ENCODE data around the gene NSD1.
"Not testable (repeated sequence)": the region's sequence is repeated elsewhere in the genome, so short reads cannot be mapped to it uniquely, and the experiment has no call there.

Gene NSD1

GRCh38 chr5:177176175-177176711 lies 42.7 kb downstream of the NSD1 start:
- no peak overlapping the region for H3K27ac ChIP-seq (ENCODE audit: low read depth, low read length)
- H3F3A ChIP-seq (ENCODE audit: control insufficient read depth, insufficient read depth) = 0 out of 2 replicates have a peak, but pooled peaks cover 11% of the 10 kb centered on the region
- peak overlapping the region; percentile 42 for H3K4me2 ChIP-seq (ENCODE audit: low read length)
- no peak for TF ChIP-seq CTCF (IDR thresholded peaks at IDR 0.05; ENCODE audit: low read depth, low read length, poor library complexity, severe bottlenecking)
- no peak for TF ChIP-seq EZH2phosphoT487 (IDR thresholded peaks at IDR 0.05; ENCODE audit: borderline replicate concordance, low read length)
- peaks cover 43% of the 10 kb centered on the region for H3K36me3 ChIP-seq (ENCODE audit: control insufficient read depth, low read length)
- H3K4me3 ChIP-seq (ENCODE audit: low read length) = no peak overlapping the region
- H3K9me3 ChIP-seq (ENCODE audit: control insufficient read depth, insufficient read depth, low read length) = no peaks in the 10 kb centered on the region
- no peaks in the 10 kb centered on the region for H3K27me3 ChIP-seq (ENCODE audit: control insufficient read depth, low read length)
- H4K20me1 ChIP-seq (ENCODE audit: control insufficient read depth, insufficient read depth, low read depth, low read length) = peaks cover 3% of the 10 kb centered on the region; the same call in 1 of the 2 replicates
- peaks cover 93% of the 10 kb centered on the region for H3K79me2 ChIP-seq (ENCODE audit: control insufficient read depth, low read length)
- H3K4me1 ChIP-seq (ENCODE audit: control insufficient read depth, low read length) = peaks cover 64% of the 10 kb centered on the region
- no peaks in the 10 kb centered on the region for H3K9me2 ChIP-seq (replicated peaks; ENCODE audit: control insufficient read depth, low read length)

- H3K9me3 ChIP-seq (ENCODE audit: control insufficient read depth, insufficient read depth, low read length); H3K4me3 ChIP-seq (ENCODE audit: low read length); H4K20me1 ChIP-seq (ENCODE audit: control insufficient read depth, insufficient read depth, low read depth, low read length); H3K9me2 ChIP-seq (replicated peaks; ENCODE audit: control insufficient read depth, low read length); H3K27me3 ChIP-seq (ENCODE audit: control insufficient read depth, low read length): not testable (repeated sequence)
- Histone ChIP-seq H3K79me2 (ENCODE audit: control insufficient read depth, low read length) (peaks cover 90% of the 10 kb centered on the region), H3K4me1 (ENCODE audit: control insufficient read depth, low read length) (peaks cover 50% of the 10 kb centered on the region), H3F3A (ENCODE audit: control insufficient read depth, insufficient read depth) (peaks cover 12% of the 10 kb centered on the region), H3K4me2 (ENCODE audit: low read length) (peak overlapping the region; percentile 42), H3K36me3 (ENCODE audit: control insufficient read depth, low read length) (peaks cover 34% of the 10 kb centered on the region), H3K27ac (ENCODE audit: low read depth, low read length) (peak overlapping the region; percentile 21; the same call in 1 of the 2 replicates)
These were observed 44.4 kb downstream of the NSD1 start for GRCh38 chr5:177177847-177178437.

DNA sequence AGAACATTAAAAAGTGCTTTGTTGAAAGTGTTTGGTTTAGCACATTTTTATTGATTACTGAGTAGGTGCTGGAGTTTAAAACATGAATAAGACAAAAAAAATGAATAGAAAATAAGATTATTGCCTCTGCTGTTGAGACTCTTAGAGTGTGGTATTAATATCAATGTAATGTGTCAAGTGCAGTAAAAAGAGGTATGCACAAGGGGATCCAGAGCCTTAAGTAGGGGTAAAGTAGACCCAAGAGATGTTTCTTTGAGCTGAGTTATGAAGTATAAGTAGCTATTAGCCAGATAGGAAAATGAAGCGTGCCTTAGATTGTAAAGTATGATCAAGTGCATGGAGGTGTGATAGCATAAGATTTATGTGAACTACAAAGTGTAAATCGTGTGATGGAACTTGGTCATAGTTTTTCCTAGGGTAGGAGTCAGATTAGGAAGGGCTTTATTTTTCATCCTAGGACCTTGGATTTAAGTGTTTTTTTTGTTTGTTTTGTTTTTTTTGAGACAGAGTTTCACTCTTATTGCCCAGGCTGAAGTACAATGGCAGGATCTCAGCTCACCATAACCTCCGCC lies 45.2 kb downstream of the NSD1 start:
- Histone ChIP-seq H3K4me2 (ENCODE audit: low read length) (no peak overlapping the region), H3F3A (ENCODE audit: control insufficient read depth, insufficient read depth) (peaks cover 16% of the 10 kb centered on the region), H3K9me3 (ENCODE audit: control insufficient read depth, insufficient read depth, low read length) (no peaks in the 10 kb centered on the region), H3K79me2 (ENCODE audit: control insufficient read depth, low read length) (peaks cover 90% of the 10 kb centered on the region), H3K4me1 (ENCODE audit: control insufficient read depth, low read length) (peaks cover 45% of the 10 kb centered on the region), H3K27me3 (ENCODE audit: control insufficient read depth, low read length) (no peaks in the 10 kb centered on the region), H3K4me3 (ENCODE audit: low read length) (no peak overlapping the region), H3K27ac (ENCODE audit: low read depth, low read length) (no peak overlapping the region), H4K20me1 (ENCODE audit: control insufficient read depth, insufficient read depth, low read depth, low read length) (0 out of 2 replicates have a peak, but pooled peaks cover 3% of the 10 kb centered on the region), H3K36me3 (ENCODE audit: control insufficient read depth, low read length) (peaks cover 32% of the 10 kb centered on the region), H3K9me2 (replicated peaks; ENCODE audit: control insufficient read depth, low read length) (no peaks in the 10 kb centered on the region)
- TF ChIP-seq CTCF (IDR thresholded peaks at IDR 0.05; ENCODE audit: low read depth, low read length, poor library complexity, severe bottlenecking) (no peak), EZH2phosphoT487 (IDR thresholded peaks at IDR 0.05; ENCODE audit: borderline replicate concordance, low read length) (no peak)

- peaks cover 41% of the 10 kb centered on the region for H3K4me1 ChIP-seq (ENCODE audit: control insufficient read depth, low read length)
- 0 out of 2 replicates have a peak, but pooled peaks cover 3% of the 10 kb centered on the region for H4K20me1 ChIP-seq (ENCODE audit: control insufficient read depth, insufficient read depth, low read depth, low read length)
- no peak overlapping the region for H3K27ac ChIP-seq (ENCODE audit: low read depth, low read length)
- no peaks in the 10 kb centered on the region for H3K9me2 ChIP-seq (replicated peaks; ENCODE audit: control insufficient read depth, low read length)
- TF ChIP-seq CTCF (IDR thresholded peaks at IDR 0.05; ENCODE audit: low read depth, low read length, poor library complexity, severe bottlenecking) (no peak), EZH2phosphoT487 (IDR thresholded peaks at IDR 0.05; ENCODE audit: borderline replicate concordance, low read length) (no peak)
- no peaks in the 10 kb centered on the region for H3K27me3 ChIP-seq (ENCODE audit: control insufficient read depth, low read length)
- H3K9me3 ChIP-seq (ENCODE audit: control insufficient read depth, insufficient read depth, low read length) = no peaks in the 10 kb centered on the region
- H3K79me2 ChIP-seq (ENCODE audit: control insufficient read depth, low read length) = peaks cover 90% of the 10 kb centered on the region
- peaks cover 31% of the 10 kb centered on the region for H3K36me3 ChIP-seq (ENCODE audit: control insufficient read depth, low read length)
- H3K4me3 ChIP-seq (ENCODE audit: low read length) = no peak overlapping the region
- H3K4me2 ChIP-seq (ENCODE audit: low read length) = no peak overlapping the region
- H3F3A ChIP-seq (ENCODE audit: control insufficient read depth, insufficient read depth) = peaks cover 16% of the 10 kb centered on the region
These were observed 45.9 kb downstream of the NSD1 start for GRCh38 chr5:177179431-177179830.

Measured in DOHH2 (cell line).